CD4-positive, alpha-beta T cell (primary cell): Measurements from ENCODE around the gene EXT2. TPM values are rescaled to one million over a fixed set of nuclear protein-coding genes. Genes with fewer than 3 reads are reported as not detected.

Experiments used
- ATAC-seq: fragments of 200-7000 bp; cut with Tn5 transposase; one replicate; pipeline ENCODE4 v1.10.0; 2022; ENCODE audit warnings: mild to moderate bottlenecking; ENCODE audit not compliant: poor library complexity
- CTCF ChIA-PET: fragments of 350-600 bp; sonication (Branson Sonifier 250); formaldehyde crosslinking; loops from one replicate; lab custom pipeline; 2021; ENCODE audit warnings: antibody characterized with exemption, inconsistent platforms; lab: Charles Lee
- POLR2A ChIA-PET: fragments of 350-600 bp; sonication (Branson Sonifier 250); formaldehyde crosslinking; loops from one replicate; lab custom pipeline; 2021; ENCODE audit warnings: antibody characterized with exemption, inconsistent platforms; lab: Charles Lee
- DNase-seq, 14 experiments: peaks; one replicate each; pipeline ENCODE4 v3.0.0-alpha.2; 2013 to 2020; ENCODE audit warnings: mixed read lengths in 2 of 14
- H3K27ac ChIP-seq, 2 donors: one replicate each; pipeline versions ENCODE4 v1.5.1 to v1.7.0; 2013; ENCODE audit warnings: low read length in 2 of 2, low read depth in 1 of 2, mild to moderate bottlenecking in 1 of 2
- H3K27me3 ChIP-seq, 2 experiments: 1 replicate in 1 of 2; 2 replicates in 1 of 2; pipeline versions ENCODE4 v1.6.1 to v1.7.0; 2013; ENCODE audit warnings: low read length in 2 of 2, control low read depth in 1 of 2, mild to moderate bottlenecking in 1 of 2, moderate library complexity in 1 of 2; ENCODE audit not compliant: insufficient read depth in 2 of 2, control insufficient read depth in 1 of 2
- H3K36me3 ChIP-seq: one replicate; pipeline ENCODE4 v1.6.1; 2013; ENCODE audit warnings: low read length, control low read depth; ENCODE audit not compliant: insufficient read depth
- H3K4me1 ChIP-seq: one replicate; pipeline ENCODE4 v1.6.1; 2013; ENCODE audit warnings: low read length, control low read depth; ENCODE audit not compliant: insufficient read depth
- H3K4me3 ChIP-seq: one replicate; pipeline ENCODE4 v1.5.1; 2013; ENCODE audit warnings: mild to moderate bottlenecking, low read length, moderate library complexity
- H3K9me3 ChIP-seq, 2 experiments: 1 replicate in 1 of 2; 2 replicates in 1 of 2; pipeline versions ENCODE4 v1.6.1 to v1.7.0; 2013; ENCODE audit warnings: low read length in 2 of 2, mild to moderate bottlenecking in 2 of 2, control low read depth in 1 of 2, moderate library complexity in 1 of 2; ENCODE audit not compliant: control insufficient read depth in 1 of 2, insufficient read depth in 1 of 2
- H3K27ac Mint-ChIP-seq: one replicate; pipeline ENCODE4 v1.8.0; 2020; ENCODE audit warnings: mixed read lengths
- H3K27me3 Mint-ChIP-seq: one replicate; pipeline ENCODE4 v1.8.0; 2021; ENCODE audit warnings: mixed read lengths
- H3K36me3 Mint-ChIP-seq: one replicate; pipeline ENCODE4 v1.8.0; 2021; ENCODE audit warnings: low read depth, mixed read lengths
- H3K4me1 Mint-ChIP-seq: one replicate; pipeline ENCODE4 v1.8.0; 2021; ENCODE audit warnings: low read depth, mixed read lengths
- H3K4me3 Mint-ChIP-seq: one replicate; pipeline ENCODE4 v1.8.0; 2020; ENCODE audit warnings: mild to moderate bottlenecking, mixed read lengths
- H3K9me3 Mint-ChIP-seq: one replicate; pipeline ENCODE4 v1.8.0; 2020; ENCODE audit warnings: mixed read lengths
- intact Hi-C, 2 experiments: fragments of 100-400 bp; cut with DNase I in 1 of 2; cut with micrococcal nuclease in 1 of 2; formaldehyde crosslinking; loops; one replicate each; pipeline versions ENCODE4 v1.15.1 to v1.9.0; 2023 to 2025; cut with DNase I, micrococcal nuclease
- total RNA-seq, 174 experiments: library from RNA in 2 of 174; stranded (reverse) in 2 of 174; gene quantifications; one replicate each; pipeline ENCODE4 v1.2.3 and lab custom pipeline; 2021 to 2026
- TF ChIP-seq, protein P1 (sequence below): fragments of 200-600 bp; IDR thresholded peaks from one replicate; pipeline ENCODE4 v1.8.0; 2022; ENCODE audit warnings: antibody characterized with exemption, mild to moderate bottlenecking

EXT2 gene
- total RNA-seq, 2 experiments from 2014 or later: 17.1 to 17.5 TPM

DNA sequence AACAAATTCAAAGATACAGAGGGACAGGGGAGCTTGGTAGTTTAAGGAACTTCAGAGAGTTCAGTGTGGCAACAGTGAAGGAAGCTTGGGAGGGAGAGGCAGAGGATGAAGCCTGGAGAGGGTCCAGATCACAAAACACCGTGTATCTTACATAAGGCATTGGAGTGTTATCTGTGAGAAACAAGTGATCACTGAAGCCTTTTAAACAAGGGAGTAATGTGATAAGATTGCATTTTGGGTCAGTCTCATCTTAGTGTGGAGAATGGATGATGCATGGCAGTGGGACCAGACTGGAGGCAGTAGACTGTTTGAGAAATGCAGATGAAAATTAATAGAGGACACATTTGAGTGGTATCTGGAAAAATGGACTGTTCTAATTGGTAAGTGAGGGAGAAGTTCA lies 79.4 kb downstream of the EXT2 start:
- Histone ChIP-seq H3K27me3 (no peaks in the 10 kb centered on the region), H3K4me1 (no peaks in the 10 kb centered on the region), H3K36me3 (peaks cover 15% of the 10 kb centered on the region), H3K4me3 (no peak overlapping the region), H3K27ac (no peak overlapping the region), H3K9me3 (no peaks in the 10 kb centered on the region)
- H3K27me3 Mint-ChIP-seq: no peaks in the 10 kb centered on the region
- ATAC-seq (no peak), DNase-seq (no peak)
- ChIA-PET CTCF (no interaction called here), POLR2A (no interaction called here)
- H3K4me3 Mint-ChIP-seq: no peak overlapping the region
- H3K36me3 Mint-ChIP-seq: peaks cover 74% of the 10 kb centered on the region
- H3K4me1 Mint-ChIP-seq: peaks cover 12% of the 10 kb centered on the region
- TF ChIP-seq, protein P1, sequence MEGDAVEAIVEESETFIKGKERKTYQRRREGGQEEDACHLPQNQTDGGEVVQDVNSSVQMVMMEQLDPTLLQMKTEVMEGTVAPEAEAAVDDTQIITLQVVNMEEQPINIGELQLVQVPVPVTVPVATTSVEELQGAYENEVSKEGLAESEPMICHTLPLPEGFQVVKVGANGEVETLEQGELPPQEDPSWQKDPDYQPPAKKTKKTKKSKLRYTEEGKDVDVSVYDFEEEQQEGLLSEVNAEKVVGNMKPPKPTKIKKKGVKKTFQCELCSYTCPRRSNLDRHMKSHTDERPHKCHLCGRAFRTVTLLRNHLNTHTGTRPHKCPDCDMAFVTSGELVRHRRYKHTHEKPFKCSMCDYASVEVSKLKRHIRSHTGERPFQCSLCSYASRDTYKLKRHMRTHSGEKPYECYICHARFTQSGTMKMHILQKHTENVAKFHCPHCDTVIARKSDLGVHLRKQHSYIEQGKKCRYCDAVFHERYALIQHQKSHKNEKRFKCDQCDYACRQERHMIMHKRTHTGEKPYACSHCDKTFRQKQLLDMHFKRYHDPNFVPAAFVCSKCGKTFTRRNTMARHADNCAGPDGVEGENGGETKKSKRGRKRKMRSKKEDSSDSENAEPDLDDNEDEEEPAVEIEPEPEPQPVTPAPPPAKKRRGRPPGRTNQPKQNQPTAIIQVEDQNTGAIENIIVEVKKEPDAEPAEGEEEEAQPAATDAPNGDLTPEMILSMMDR: no peak
- intact Hi-C loops: no loop called here
- no peak overlapping the region for H3K27ac Mint-ChIP-seq
- H3K9me3 Mint-ChIP-seq: no peaks in the 10 kb centered on the region

DNA sequence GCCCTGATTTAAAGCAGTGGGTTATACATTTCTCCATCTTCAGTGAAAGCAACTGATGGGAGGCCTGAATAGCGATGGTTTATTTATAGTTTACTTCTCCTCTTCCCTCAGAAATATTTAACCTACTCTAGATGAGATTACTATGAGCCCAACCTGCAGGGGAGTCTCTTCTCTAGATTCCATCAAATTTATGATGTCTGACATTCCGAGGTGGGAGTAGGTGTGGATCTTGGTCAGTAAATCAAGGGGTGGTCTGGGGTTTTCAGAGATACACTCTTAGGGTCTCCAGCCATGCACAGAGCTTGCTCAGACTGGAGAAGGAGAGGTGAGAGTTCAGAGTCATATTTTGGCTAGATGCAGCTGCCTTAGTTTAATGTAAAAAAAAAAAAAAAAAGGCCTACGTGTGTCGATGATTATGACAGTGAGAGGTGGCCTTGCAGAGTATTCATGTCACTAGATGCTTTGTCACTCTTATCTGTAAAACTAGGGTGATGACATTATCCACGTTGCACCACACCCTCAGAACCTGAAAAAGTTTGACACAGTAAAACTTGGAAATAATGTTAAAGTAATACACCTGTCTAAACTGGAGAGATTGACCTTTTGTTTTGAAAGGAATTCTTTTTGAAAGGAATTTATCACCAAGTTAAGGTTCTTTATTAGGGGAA lies 81.2 kb downstream of the EXT2 start:
- H3K36me3 ChIP-seq: peaks cover 12% of the 10 kb centered on the region
- H3K36me3 Mint-ChIP-seq: peaks cover 78% of the 10 kb centered on the region
- no peaks in the 10 kb centered on the region for H3K27me3 Mint-ChIP-seq
- H3K9me3 ChIP-seq: no peaks in the 10 kb centered on the region
- ChIA-PET POLR2A (no interaction called here), CTCF (no interaction called here)
- no peaks in the 10 kb centered on the region for H3K9me3 Mint-ChIP-seq
- H3K4me3 ChIP-seq: no peak overlapping the region
- no peaks in the 10 kb centered on the region for H3K27me3 ChIP-seq
- TF ChIP-seq, protein P1: no peak
- no peaks in the 10 kb centered on the region for H3K4me1 ChIP-seq
- intact Hi-C loops: no loop called here
- no peak for ATAC-seq
- H3K4me3 Mint-ChIP-seq: no peak overlapping the region
- H3K27ac Mint-ChIP-seq: no peak overlapping the region
- no peak overlapping the region for H3K27ac ChIP-seq
- DNase-seq: no peak
- H3K4me1 Mint-ChIP-seq: peaks cover 12% of the 10 kb centered on the region

DNA sequence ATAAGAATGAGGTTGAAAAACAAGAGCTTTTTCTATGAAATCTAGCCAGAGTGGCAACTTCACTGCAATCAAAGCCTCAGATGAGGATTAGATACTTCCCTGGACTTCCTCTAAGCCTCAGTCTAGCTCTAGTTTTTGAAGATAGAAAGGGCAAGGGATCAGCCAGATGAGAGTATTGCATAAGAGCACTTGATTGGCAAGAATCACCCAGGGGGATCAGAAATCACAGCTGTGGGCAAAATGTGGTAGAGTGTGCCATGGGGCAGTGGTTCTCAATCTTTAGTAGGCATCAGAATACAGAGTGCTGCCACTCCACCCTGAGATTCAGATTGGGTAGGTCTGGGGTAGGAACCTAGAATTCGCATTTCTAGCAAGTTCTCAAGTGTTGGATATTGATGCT lies 82.4 kb downstream of the EXT2 start:
- Histone ChIP-seq H3K27ac (no peak overlapping the region), H3K36me3 (peaks cover 6% of the 10 kb centered on the region), H3K27me3 (no peaks in the 10 kb centered on the region), H3K4me3 (no peak overlapping the region), H3K4me1 (no peaks in the 10 kb centered on the region), H3K9me3 (no peaks in the 10 kb centered on the region)
- Mint-ChIP-seq H3K4me3 (no peak overlapping the region), H3K27me3 (no peaks in the 10 kb centered on the region), H3K27ac (no peak overlapping the region), H3K9me3 (no peaks in the 10 kb centered on the region), H3K4me1 (peaks cover 14% of the 10 kb centered on the region), H3K36me3 (peaks cover 73% of the 10 kb centered on the region)
- DNase-seq (no peak), ATAC-seq (no peak)
- ChIA-PET POLR2A (no interaction called here), CTCF (no interaction called here)
- intact Hi-C loops: no loop called here
- TF ChIP-seq, protein P1: no peak
